Activated CD4-positive, alpha-beta T cell treated with anti-CD3 and anti-CD28 coated beads, Interleukin-2, amount 50 U/mL, for 48 hours (primary cell): ENCODE results near the gene PCSK6.

Source experiments
- DNase-seq, 2 experiments: peaks; one replicate each; pipeline ENCODE4 v3.0.0-alpha.2; 2020

PCSK6 gene

DNA sequence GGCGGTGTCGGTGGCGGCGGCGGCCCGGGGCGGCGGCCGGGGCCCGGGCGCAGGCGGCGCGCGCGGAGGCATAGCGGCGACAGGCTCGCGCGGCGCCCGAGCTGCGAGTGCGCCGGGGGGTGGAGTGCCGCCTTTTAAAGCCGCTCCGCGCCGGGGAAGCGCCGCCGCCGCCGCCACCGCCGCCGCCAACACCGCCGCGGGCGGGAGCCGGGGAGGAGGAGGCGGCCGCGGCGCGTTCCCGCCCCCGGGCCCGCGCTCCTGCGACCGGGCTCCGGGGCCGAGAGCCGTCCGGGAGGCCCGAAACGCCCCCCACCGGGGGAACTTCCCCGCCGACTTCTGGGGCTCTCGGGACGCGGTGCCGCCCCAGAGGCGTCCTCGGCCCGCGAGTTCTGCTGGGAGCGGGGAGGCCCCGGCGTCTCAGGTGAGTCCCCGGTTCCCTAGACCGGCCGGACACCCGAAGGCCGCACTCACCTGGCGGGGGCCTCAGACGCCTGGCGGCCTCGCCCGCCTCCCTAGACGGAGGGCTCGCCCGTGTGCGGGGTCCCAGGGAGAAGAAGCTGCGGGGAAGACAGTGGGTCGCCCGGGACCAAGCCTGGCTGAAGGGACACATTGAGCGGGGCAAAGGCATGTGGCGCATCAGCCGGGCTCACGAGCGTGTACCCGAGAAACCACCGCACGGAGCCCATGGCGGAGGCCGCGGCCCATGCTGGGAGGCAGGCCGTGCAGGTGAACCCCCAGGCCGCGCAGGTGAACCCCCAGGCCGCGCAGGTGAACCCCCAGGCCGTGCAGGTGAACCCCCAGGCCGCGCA lies at the start of gene PCSK6:
Gene PCSK6, minus strand, starts transcription at position 109 of the 809 bp plus-strand sequence. Its CDS starts 37 bp downstream, at position 72.
- no peak for DNase-seq

- no peak for DNase-seq
Observed at GRCh38 chr15:101538996-101539395, 49.5 kb upstream of the PCSK6 start.

- DNase-seq: no peak
Observed at GRCh38 chr15:101538177-101538576, 48.7 kb upstream of the PCSK6 start.

GRCh38 chr15:101537483-101538080 lies 48.1 kb upstream of the PCSK6 start:
- DNase-seq: no peak

- DNase-seq: no peak
Observed at GRCh38 chr15:101536875-101537405, 47.4 kb upstream of the PCSK6 start.

DNA sequence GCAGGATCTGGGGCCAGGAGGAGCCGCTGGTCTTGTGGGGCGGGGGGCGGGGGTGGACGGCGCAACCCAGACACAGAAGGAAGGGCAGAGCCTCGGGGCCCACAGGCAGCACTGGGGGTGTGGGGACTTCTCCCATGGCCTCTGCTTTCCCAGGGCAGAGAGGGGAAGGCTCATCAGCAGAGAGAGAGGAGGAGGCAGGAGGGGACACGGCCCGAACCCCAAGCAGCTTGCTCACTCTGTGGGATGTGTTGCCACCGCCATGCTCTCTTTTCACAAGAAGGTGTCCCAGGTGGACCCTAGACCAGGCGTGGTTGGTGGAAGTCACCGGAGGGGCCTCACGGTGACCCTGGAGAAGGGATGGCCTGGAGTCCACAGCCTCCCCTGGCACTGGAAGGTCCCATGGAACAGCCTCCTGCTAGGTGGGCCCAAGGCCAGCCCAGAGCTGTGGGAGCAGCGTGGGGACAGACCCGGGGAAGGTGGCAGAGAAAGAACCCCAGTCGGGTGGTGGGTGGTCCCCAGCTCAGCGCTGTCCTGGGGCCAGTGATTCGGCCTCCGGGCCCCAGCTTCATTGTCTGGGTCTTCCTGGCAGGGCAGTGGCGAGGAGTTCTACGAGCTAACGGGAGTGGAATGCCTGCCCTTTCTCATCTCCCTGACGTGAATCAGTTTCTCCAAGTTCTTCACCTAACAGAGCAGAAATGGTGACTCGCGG lies 46.8 kb upstream of the PCSK6 start:
- DNase-seq: no peak

DNA sequence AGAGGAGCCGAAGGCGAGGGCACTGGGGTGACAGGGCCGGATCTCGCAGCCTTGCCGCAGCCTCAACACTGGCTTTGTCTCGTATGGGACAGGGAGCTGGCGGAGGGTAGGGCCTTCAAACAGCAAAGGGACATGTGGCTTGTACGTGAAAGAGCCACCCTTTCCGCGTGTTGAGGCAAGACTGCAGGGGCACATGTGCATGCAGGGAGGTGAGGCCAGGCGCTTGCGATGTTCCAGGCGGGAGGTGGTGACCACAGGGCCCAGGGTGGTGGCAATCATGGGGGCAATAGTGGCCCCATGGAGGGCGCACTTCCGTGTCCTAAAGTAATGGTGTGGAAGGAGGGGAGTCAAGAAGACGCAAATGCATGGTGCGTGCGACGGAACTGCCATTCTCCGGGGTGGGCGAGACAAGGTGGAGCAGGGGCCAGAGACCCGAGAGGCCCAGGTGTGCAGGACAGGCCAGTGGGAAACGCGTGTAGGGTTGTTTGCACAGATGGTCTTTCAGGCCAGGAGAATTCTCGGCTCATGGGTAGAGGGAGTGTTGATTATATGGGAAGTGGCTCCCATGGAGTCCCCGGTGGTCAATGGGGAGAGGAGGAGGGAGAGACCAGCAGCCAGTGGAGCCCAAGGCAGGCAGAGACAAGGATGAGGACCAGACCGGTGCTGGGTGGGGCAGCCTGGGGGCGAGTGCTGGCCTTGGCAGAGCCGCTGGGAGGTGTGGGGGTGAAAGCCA lies 45.8 kb upstream of the PCSK6 start:
- DNase-seq: no peak

GRCh38 chr15:101534376-101534970 lies 45.0 kb upstream of the PCSK6 start:
- DNase-seq: no peak

- DNase-seq: no peak
Observed at GRCh38 chr15:101533371-101534140, 44.0 kb upstream of the PCSK6 start.

GRCh38 chr15:101532865-101533264 lies 43.4 kb upstream of the PCSK6 start:
- no peak for DNase-seq

DNA sequence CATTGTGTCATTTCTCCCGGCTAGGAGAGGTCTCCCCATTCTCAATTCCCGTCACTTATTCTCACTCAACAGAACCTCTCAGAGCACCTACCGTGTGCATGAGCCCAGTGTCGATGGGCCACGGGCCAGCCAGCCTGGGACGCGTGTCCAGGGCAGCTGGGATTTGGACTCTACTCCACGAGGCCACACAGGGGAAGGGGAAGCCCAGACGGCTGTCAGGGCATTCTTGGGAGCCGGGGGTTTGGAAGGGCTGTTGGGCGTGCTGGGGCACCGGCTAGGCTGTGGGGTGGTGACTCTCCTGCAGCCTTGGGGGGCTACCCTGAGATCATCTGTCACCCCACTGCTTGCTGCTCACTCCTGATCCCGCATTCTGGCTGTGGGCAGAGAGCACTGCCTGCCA lies 41.7 kb upstream of the PCSK6 start:
- no peak for DNase-seq

GRCh38 chr15:101530224-101530958 lies 40.9 kb upstream of the PCSK6 start:
- DNase-seq: no peak

GRCh38 chr15:101528917-101529299 lies 39.4 kb upstream of the PCSK6 start:
- no peak for DNase-seq

GRCh38 chr15:101528108-101528916 lies 38.8 kb upstream of the PCSK6 start:
- DNase-seq: no peak

GRCh38 chr15:101526890-101527289 lies 37.4 kb upstream of the PCSK6 start:
- DNase-seq: no peak

GRCh38 chr15:101526442-101526841 lies 36.9 kb upstream of the PCSK6 start:
- no peak for DNase-seq

DNA sequence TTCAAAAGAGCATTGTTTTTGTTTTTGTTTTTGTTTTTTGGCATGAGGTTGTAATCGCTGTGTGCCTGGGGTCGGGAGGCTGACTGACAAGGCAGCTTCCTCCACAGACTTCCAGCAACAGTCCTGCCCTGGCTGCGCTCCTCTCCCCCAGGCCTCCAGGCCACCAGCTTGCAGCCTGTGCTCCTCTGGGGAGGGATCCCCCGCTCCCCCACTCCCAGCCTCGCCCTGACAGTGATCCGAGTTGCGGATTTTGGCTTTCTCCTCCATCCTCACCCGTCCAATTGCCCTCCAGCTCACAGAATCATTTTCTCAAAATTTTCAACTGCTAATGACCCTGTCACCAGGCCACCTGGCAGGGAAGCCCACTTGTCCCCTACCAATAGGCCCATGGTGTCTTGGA lies 36.5 kb upstream of the PCSK6 start:
- no peak for DNase-seq

GRCh38 chr15:101525087-101525669 lies 35.7 kb upstream of the PCSK6 start:
- no peak for DNase-seq

DNA sequence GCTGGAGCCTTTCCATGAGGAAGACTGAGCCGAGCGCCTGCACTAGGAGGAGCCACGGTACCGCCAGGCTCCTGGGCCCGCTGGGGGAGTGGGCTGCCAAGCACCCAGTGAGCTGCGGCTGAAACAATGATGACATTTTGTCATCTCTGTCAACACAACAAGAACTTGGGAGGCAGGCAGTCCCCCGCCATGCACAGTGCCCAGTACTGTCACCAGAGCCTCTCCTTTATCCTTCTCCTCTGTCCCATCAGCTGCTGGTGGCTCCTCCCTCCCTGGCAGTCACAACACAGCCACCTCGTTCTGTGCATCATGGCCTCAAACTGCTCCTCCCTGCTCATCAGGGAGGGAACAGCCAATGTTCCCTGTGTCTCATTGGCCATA lies 34.0 kb upstream of the PCSK6 start:
- DNase-seq: no peak
